Kidney glomerular epithelial cell (primary cell): Measurements from ENCODE around the gene MAPK8IP2.

Experiments
- DNase-seq: peaks from one replicate; lab custom pipeline; 2025; lab: John Stamatoyannopoulos, UW

The MAPK8IP2 gene

DNA sequence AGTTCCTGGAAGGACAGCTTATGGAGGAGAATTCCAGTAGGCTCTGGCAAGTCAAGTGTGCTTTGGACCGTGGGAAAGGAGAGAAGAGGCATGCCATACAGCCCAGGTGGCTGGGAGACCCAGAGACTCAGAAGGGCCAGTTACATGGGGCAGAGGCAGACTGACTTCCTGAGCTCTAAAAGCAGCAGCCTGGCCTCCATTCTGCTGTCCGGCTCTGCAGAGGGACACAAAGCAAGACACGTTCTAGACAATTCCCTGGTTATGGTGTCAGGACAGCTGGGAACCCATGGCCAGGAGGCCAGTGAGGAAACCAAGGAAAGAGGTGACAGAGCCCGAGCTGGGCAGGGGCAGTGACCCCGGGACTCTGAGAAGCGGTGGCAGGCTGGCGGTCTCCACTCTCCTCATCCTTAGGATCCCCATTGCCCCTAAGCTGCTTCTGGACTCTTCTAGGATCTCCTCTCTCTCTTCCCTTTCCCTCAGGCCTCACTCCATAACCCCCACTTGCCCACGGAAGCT lies 25.1 kb upstream of the MAPK8IP2 start:
- no peak for DNase-seq

DNA sequence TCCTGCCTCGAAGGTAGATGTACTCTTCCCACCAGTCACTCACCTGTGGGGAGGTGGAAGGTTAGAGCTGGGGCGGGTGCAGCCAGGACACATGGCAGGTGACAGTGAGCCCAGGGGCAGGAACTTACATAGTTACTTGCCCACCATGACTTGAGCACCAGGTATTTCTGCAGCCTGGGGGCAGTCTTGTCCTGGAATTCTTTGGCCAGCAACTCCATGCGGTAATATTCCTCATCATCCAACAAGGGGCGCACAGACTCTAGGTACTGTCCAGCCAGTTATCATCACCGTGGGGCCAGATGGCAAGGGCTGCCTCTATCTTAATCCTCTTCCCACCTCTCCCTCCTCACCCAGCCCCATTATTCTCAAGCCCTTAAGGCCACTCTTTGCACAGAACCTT lies 24.5 kb upstream of the MAPK8IP2 start:
- DNase-seq: peak; percentile 70

DNA sequence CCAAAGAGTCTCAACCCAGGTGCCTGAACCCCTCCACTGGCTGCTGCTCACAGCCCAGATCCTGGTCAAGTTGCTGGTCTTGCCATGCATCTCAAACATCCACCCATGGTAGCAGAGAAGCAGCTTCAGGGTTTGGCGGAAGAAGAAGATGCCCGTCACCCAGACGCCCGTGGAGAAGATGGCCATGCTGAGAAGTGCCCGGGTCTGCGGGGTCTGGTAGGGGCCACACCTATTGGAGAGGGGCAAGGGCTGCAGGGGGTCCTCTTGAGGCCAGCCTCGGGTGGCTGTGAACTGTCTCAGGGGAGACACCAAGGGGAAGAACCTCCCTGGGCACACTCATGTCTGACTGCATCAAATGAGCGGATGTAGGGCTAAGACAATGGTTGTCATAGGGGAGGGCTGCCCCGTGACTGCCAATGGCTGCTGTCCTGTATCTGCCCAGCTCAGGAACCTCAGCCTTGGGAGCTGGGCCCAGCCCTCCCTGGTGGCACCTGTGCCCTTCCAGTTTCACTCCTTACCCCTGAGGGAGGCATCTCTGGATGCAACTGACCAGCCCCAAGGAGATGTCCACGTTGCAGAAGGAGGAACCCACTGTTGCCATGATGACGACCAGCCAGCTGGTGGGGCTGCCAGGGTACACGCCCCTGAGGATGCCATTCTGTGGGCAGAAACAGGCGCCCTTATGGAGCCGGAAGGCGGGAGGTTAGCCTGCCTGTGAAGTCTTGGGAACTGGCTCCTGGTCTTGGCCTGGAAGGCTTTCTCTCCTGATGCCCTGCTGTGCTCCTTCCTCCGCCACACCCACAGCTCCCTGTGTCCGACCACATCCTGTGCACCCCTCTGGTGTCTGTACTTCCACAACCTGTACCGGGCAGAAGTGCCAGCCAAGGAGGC lies 23.5 kb upstream of the MAPK8IP2 start:
- no peak for DNase-seq

DNA sequence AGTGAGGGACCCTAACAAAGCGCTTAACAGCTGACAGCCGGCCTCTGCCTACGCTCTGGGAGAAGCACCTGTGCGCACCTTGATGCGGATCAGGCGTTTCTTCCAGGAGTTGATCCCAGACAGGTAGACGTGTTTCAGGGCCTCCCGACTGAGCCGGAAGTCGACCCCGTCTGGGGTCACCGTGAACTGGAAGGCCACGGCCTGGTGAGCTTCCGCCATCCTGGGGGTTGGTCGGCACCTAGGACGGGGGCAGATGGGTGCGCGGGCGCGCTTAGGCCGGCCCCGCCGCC lies 23.0 kb upstream of the MAPK8IP2 start:
- no peak for DNase-seq

- no peak for DNase-seq
Observed at GRCh38 chr22:50577987-50578775, 22.4 kb upstream of the MAPK8IP2 start, which contains the start of gene CPT1B. Gene CPT1B, minus strand, starts transcription at chr22:50578427. Its CDS starts 512 bp downstream, at chr22:50577915.

GRCh38 chr22:50578776-50579310 lies 21.8 kb upstream of the MAPK8IP2 start:
- DNase-seq: no peak

DNA sequence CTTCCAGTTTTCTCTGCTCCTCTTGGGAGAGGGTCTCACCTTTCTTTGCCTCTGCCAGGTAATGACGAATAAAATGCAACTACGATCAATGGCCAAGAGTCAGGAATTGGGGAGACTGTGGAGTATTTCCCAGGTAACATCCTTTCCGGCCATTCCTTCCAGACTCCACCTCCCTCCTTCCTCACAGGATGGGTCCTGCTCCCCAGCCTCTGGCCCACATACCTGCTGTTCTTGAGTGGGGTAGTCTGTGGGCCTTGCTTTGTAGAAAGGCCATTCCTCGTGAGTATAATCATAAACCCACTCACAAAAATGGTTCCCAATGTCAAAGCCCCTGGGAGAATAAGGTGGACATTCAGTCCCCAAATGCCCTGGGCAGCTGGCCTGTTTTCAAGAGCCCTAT lies 20.8 kb upstream of the MAPK8IP2 start:
- no peak for DNase-seq

- no peak for DNase-seq
Observed at GRCh38 chr22:50581031-50581949, 19.3 kb upstream of the MAPK8IP2 start.

DNA sequence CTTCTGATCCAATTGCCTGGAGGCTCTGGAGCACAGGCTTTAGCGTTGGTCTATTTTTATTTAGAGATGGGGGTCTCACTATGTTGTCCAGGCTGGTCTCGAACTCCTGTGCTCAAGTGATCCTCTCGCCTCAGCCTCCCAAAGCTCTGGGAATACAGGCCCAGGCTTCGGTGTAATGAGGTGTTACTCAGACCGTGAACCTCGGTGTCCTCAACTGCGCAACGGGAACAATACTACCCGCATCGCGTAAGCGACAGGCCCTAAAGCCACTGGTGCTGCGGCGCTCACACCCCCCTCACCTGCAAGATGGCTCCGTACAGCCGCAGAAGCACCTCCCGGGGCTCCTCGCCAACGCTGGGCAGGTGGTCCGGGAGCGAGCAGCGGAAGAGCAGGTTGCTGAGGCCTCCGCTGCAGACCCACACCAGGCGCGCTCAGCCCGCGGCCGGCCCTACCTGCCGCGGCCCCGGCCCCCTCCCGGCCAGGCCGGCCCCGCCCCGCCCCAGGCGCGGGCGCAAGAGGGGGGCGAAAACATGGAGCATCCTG lies 18.6 kb upstream of the MAPK8IP2 start:
- no peak for DNase-seq

- DNase-seq: peak; percentile 97
Observed at GRCh38 chr22:50582493-50583293, 17.9 kb upstream of the MAPK8IP2 start, which contains the start of gene CHKB. Gene CHKB, minus strand, starts transcription at chr22:50582849. Its CDS starts 68 bp downstream, at chr22:50582781.

- peak; percentile 62 for DNase-seq
Observed at GRCh38 chr22:50583294-50583861, 17.2 kb upstream of the MAPK8IP2 start.

DNA sequence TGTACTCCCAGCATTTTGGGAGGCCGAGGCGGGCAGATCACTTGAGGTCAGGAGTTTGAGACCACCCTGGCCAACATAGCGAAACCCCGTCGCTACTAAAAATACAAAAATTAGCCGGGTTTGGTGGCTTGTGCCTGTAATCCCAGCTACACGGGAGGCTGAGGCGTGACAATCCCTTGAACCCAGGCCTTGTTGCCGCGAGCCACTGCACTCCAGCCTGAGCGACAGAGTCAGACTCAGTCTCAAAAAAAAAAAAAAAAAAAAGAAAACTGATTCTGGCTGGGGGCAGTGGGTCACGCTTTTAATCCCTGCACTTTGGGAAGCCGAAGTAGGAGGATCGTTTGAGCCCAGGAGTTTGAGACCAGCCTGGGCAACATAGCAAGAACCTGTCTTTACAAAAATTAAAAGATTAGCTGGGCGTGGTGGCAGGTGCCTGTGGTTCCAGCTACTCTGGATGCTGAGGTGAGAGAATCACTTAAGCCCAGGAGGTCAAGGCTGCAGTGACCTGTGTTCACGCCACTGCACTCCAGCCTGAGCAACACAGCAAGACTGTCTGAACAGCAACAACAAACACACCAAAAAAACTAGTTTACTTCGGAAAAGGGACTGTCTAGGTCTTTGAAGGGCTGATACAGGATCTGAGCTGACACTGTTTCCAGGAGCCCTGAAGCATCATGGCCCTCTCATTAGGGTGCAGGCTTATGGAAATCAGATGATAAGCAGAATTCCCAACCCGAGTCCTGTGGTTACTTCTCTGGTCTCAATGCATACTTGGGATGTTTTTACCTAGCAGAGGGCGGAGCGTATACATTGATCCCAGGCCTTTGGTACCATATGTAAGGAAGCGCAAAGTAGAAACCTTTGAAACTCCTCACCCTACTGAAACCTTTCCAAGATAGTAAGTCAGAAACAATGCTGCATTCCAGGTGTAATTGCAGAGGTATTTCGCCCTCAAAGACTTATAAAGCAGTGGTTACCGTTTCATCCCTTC lies 16.2 kb upstream of the MAPK8IP2 start:
- DNase-seq: no peak

- no peak for DNase-seq
Observed at GRCh38 chr22:50585238-50585637, 15.4 kb upstream of the MAPK8IP2 start.

- no peak for DNase-seq
Observed at GRCh38 chr22:50585781-50586180, 14.8 kb upstream of the MAPK8IP2 start.

GRCh38 chr22:50586416-50586815 lies 14.2 kb upstream of the MAPK8IP2 start:
- no peak for DNase-seq

DNA sequence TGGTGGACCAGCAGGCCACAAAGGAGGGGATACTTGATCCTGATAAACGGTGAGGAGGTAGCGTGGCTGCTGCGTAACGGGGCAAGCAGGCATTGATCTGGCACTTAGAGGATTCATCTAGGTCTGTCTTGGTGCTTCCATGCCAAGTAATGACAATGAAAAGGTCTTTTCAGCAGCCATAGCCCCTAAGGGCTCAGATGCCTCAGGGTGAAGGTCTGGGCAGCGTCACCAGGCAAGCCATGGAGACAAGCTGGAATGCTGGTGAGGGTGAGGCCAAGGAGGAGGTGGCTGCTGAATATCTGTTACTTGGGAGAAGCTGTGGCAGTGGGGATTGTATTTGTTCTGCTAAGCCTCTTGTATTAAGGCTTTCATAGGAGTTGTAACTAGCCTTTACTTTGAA lies 13.2 kb upstream of the MAPK8IP2 start:
- DNase-seq: no peak

DNA sequence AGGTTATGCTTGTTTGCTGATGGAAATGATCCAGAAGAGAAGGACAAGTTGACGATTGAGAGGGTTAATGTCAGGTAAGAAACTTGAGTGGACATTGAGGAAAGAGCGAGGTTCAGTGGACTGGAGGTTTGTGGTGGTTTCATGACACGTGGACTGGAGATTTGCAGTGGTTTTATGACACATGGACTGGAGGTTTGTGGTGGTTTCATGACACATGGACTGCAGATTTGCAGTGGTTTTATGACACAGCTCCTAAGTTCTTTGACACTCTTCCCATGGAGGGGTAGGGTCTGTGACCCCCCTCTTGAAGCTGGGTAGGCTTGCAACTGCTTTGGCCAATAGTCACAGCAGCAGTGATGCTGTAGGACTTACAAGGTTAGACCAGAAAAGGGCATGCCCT lies 5.4 kb upstream of the MAPK8IP2 start:
- DNase-seq: no peak

GRCh38 chr22:50597097-50597496 lies 3.5 kb upstream of the MAPK8IP2 start:
- DNase-seq: no peak
